ENCODE results near the gene CATSPERB.
"Not testable (repeated sequence)": the region's sequence is repeated elsewhere in the genome, so short reads cannot be mapped to it uniquely, and the experiment has no call there.

The CATSPERB gene

GRCh38 chr14:91599994-91600393 is 131.9 kb downstream of the CATSPERB start:
- no peak overlapping the region for H3K4me3 ChIP-seq (ENCODE audit: control insufficient read depth, low read depth, low read length)
- no peak for TF ChIP-seq CTCF (IDR thresholded peaks at IDR 0.05; ENCODE audit: control insufficient read depth, insufficient read depth, low read depth, low read length, missing control alignments)
- DNase-seq (ENCODE audit: low read depth) = no peak

- TF ChIP-seq CTCF (IDR thresholded peaks at IDR 0.05; ENCODE audit: control insufficient read depth, insufficient read depth, low read depth, low read length, missing control alignments) = no peak
- no peak for DNase-seq (ENCODE audit: low read depth)
- no peak overlapping the region for H3K4me3 ChIP-seq (ENCODE audit: control insufficient read depth, low read depth, low read length)
Observed at GRCh38 chr14:91595736-91596135, 136.2 kb downstream of the CATSPERB start.

- not testable (repeated sequence) for H3K4me3 ChIP-seq (ENCODE audit: control insufficient read depth, low read depth, low read length); DNase-seq (ENCODE audit: low read depth)
Observed at GRCh38 chr14:91593957-91594356, 137.9 kb downstream of the CATSPERB start.

GRCh38 chr14:91586410-91586809 is 145.5 kb downstream of the CATSPERB start:
- H3K4me3 ChIP-seq (ENCODE audit: control insufficient read depth, low read depth, low read length) = no peak overlapping the region
- no peak for TF ChIP-seq CTCF (IDR thresholded peaks at IDR 0.05; ENCODE audit: control insufficient read depth, insufficient read depth, low read depth, low read length, missing control alignments)
- DNase-seq (ENCODE audit: low read depth) = no peak

GRCh38 chr14:91585856-91586255 is 146.0 kb downstream of the CATSPERB start:
- TF ChIP-seq CTCF (IDR thresholded peaks at IDR 0.05; ENCODE audit: control insufficient read depth, insufficient read depth, low read depth, low read length, missing control alignments) = no peak
- DNase-seq (ENCODE audit: low read depth) = no peak

GRCh38 chr14:91582761-91583160 is 149.1 kb downstream of the CATSPERB start:
- no peak overlapping the region for H3K4me3 ChIP-seq (ENCODE audit: control insufficient read depth, low read depth, low read length)
- TF ChIP-seq CTCF (IDR thresholded peaks at IDR 0.05; ENCODE audit: control insufficient read depth, insufficient read depth, low read depth, low read length, missing control alignments) = no peak

More at GRCh38 chr14:91585856-91586255, 146.0 kb downstream of the CATSPERB start:
- no peak overlapping the region for H3K4me3 ChIP-seq (ENCODE audit: control insufficient read depth, low read depth, low read length)

GRCh38 chr14:91580876-91581577 is 150.9 kb downstream of the CATSPERB start:
- TF ChIP-seq CTCF (IDR thresholded peaks at IDR 0.05; ENCODE audit: control insufficient read depth, insufficient read depth, low read depth, low read length, missing control alignments) = no peak
- H3K4me3 ChIP-seq (ENCODE audit: control insufficient read depth, low read depth, low read length) = no peak overlapping the region
- DNase-seq (ENCODE audit: low read depth) = no peak

More at GRCh38 chr14:91582761-91583160, 149.1 kb downstream of the CATSPERB start:
- no peak for DNase-seq (ENCODE audit: low read depth)

Data from AG09309 (cell line).